ENCODE measurements around the gene PYY.
A peak's percentile ranks its signal among the peaks of the same experiment; 100 is the strongest.

The PYY gene

DNA sequence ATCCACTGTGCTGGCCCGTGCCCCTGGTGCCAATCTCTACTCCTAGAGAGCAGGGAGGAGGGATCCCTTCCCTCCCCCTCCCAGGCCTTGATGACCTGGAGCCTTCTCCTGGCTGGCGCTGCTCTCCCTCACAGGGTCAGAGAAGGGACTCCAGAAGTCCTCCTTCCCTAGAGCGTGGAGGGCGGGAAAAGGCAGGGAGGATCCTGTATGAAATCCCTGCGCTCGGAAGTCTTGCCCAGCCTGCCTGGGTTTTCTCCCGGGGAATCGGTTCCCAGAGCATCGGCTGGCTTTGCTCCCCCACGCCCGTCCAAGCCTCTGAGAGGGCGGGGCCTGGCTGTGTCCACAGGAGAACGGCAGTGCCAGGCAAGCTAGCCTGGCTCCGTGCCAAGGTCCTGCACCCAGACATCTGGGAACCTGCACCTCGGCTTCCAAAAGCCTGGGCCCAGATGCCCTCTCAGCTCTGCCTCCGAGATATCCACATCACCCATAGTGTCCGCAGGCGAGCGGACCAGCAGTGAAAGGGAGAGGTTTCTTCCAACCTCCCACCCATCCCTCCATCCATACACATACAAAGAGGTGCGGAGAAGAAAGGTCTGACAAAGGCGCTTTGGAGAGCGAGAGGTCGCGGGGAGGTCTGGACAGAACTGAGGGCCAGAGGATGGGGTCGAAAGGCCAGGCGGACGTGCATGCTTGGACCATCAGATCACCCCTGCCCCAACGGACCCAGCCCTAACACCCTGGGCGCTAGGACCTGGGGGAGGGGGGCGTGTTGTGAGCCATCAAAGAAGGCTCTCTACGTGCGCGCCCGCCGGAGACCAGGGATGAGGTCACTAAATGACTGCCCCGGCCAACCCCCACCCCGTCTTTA, 47.5 kb downstream of the PYY start:
- no peak for ATAC-seq (replicated peaks; ENCODE audit: extremely low read depth, poor library complexity, severe bottlenecking)
- peaks cover 38% of the 10 kb centered on the region for H3K27me3 Mint-ChIP-seq
- peak overlapping the region; percentile 76 for H3K27ac Mint-ChIP-seq (ENCODE audit: low read depth)
- peak overlapping the region; percentile 82 for H3K4me3 Mint-ChIP-seq
- no peaks in the 10 kb centered on the region for H3K9me3 Mint-ChIP-seq
- H3K4me1 Mint-ChIP-seq = peaks cover 19% of the 10 kb centered on the region
- peak in 1 of 2 donors; percentile 29 for DNase-seq (ENCODE audit: low spot score in 2 of 2)
- peaks cover 2% of the 10 kb centered on the region for H3K36me3 Mint-ChIP-seq (ENCODE audit: insufficient read depth)

DNA sequence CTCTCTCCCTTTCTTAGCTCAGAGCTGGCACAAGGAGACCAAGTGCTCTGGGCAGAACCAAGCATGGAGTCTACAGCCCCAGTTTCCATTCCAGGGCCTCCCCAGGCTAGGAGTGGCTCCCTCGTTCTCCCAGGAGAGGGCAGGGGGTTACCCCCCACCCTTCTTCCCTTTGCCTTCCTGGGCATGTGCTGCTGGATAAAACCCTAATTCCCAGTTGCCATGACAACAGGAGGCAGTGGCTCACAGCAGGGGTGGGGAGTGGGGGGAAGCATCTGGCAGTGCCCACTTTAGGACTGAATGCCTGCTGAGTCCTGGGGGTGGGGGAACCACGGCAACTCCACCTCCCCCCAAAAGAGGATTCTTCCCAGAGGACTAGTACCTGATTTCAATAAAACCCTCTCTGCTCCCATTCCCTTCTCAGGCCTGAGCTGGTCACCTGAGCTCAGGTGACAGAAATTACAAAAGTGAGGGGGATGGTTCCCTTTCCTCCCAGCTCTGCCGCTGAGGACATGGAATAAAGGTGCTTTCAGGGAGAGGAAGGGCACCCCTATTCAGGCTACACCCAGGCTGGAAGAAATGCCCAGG, 48.2 kb downstream of the PYY start:
- no peak overlapping the region for H3K27ac Mint-ChIP-seq (ENCODE audit: low read depth)
- H3K36me3 Mint-ChIP-seq (ENCODE audit: insufficient read depth) = peaks cover 3% of the 10 kb centered on the region
- ATAC-seq (replicated peaks; ENCODE audit: extremely low read depth, poor library complexity, severe bottlenecking) = no peak
- H3K4me3 Mint-ChIP-seq = no peak overlapping the region
- no peaks in the 10 kb centered on the region for H3K9me3 Mint-ChIP-seq
- no peak for DNase-seq (ENCODE audit: low spot score in 2 of 2)
- H3K27me3 Mint-ChIP-seq = peaks cover 44% of the 10 kb centered on the region
- H3K4me1 Mint-ChIP-seq = peaks cover 26% of the 10 kb centered on the region

Data from central memory CD8-positive, alpha-beta T cell (primary cell).